ENCODE results near the gene PRCC.

Gene PRCC

DNA sequence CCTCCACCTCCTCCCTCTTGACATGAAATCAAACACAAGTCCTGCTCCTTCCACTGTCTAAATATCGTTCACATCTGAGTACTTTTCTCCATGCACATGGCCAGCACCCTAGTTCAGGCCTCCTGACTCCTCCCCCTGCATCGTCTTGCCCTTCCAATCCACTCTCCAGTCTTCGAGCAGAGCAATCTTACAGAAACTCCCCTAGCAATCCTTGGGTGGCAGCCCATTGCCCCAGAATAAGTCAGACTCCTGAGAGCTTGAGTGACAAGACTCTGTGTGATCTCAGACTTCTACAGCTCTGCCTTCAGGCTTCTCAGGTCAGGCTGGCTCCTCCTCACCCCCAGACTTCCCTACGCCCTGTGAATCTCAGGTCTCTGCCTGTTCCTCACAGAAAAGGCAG is 43.8 kb downstream of the PRCC start:
- Histone ChIP-seq H2AFZ (ENCODE audit: low read length) (no peak overlapping the region), H3K27ac (ENCODE audit: low read depth, low read length, poor library complexity, severe bottlenecking) (no peak overlapping the region), H4K20me1 (ENCODE audit: insufficient read depth, low read length) (no peaks in the 10 kb centered on the region), H3K36me3 (ENCODE audit: insufficient read depth, low read length) (no peaks in the 10 kb centered on the region), H3K4me1 (ENCODE audit: insufficient read depth, low read length, severe bottlenecking) (peaks cover 17% of the 10 kb centered on the region), H3K79me2 (ENCODE audit: insufficient read depth, low read length) (no peaks in the 10 kb centered on the region), H3K9me3 (ENCODE audit: low read length) (no peaks in the 10 kb centered on the region), H3K4me3 (ENCODE audit: low read depth, low read length, poor library complexity, severe bottlenecking) (no peak overlapping the region), H3K9me2 (ENCODE audit: low read depth, low read length) (no peaks in the 10 kb centered on the region), H3K9ac (ENCODE audit: low read length) (no peak overlapping the region), H3K4me2 (ENCODE audit: low read length) (no peak overlapping the region), H3F3A (ENCODE audit: insufficient read depth, low read length) (no peaks in the 10 kb centered on the region), H3K27me3 (ENCODE audit: insufficient read depth, low read length) (no peaks in the 10 kb centered on the region)
- TF ChIP-seq CTCF (IDR thresholded peaks at IDR 0.05; ENCODE audit: low read length) (no peak), EZH2 (IDR thresholded peaks at IDR 0.05; ENCODE audit: borderline replicate concordance, low read length) (no peak)

DNA sequence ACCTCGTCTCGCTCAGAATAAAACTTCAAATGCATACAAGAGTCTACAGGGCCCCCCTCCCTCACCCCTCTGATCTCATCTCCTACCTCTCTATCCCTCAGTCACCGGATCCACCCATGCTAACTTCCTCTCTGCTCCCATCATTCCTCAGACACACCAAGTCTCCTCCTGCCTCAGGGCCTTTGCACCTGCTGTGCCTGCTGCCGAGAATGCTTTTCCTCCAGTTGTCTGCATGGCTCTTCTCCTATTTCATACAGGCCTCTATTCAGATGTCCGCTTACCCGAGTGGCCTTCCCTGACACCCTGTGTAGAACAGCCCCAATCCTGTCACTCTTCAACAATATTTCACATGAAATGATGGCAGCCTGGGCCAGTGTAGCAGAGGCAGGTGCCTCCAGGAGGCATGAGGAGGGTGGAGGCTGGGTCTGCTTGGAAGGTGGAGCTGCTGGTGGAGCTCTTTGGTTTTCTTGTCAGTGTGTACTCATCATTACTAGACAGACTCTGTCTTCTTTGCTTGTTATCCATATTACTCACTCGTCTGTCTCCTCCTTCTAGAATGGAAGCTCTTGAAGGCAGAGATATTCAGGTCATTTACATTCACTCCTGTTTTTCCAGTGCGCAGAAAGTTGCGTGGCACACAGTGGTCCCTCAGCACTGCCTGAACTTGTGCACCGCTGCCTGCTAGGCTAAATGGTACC is 45.1 kb downstream of the PRCC start:
- TF ChIP-seq EZH2 (IDR thresholded peaks at IDR 0.05; ENCODE audit: borderline replicate concordance, low read length) = no peak
- TF ChIP-seq CTCF (IDR thresholded peaks at IDR 0.05; ENCODE audit: low read length) = no peak
- H4K20me1 ChIP-seq (ENCODE audit: insufficient read depth, low read length) = no peaks in the 10 kb centered on the region
- no peaks in the 10 kb centered on the region for H3F3A ChIP-seq (ENCODE audit: insufficient read depth, low read length)
- H3K36me3 ChIP-seq (ENCODE audit: insufficient read depth, low read length) = no peaks in the 10 kb centered on the region
- peaks cover 22% of the 10 kb centered on the region for H3K4me1 ChIP-seq (ENCODE audit: insufficient read depth, low read length, severe bottlenecking)
- H3K9ac ChIP-seq (ENCODE audit: low read length) = no peak overlapping the region
- no peak overlapping the region for H2AFZ ChIP-seq (ENCODE audit: low read length)
- no peak overlapping the region for H3K4me2 ChIP-seq (ENCODE audit: low read length)
- H3K27me3 ChIP-seq (ENCODE audit: insufficient read depth, low read length) = no peaks in the 10 kb centered on the region
- no peaks in the 10 kb centered on the region for H3K9me3 ChIP-seq (ENCODE audit: low read length)
- no peak overlapping the region for H3K4me3 ChIP-seq (ENCODE audit: low read depth, low read length, poor library complexity, severe bottlenecking)
- no peaks in the 10 kb centered on the region for H3K9me2 ChIP-seq (ENCODE audit: low read depth, low read length)
- H3K27ac ChIP-seq (ENCODE audit: low read depth, low read length, poor library complexity, severe bottlenecking) = no peak overlapping the region
- no peaks in the 10 kb centered on the region for H3K79me2 ChIP-seq (ENCODE audit: insufficient read depth, low read length)

DNA sequence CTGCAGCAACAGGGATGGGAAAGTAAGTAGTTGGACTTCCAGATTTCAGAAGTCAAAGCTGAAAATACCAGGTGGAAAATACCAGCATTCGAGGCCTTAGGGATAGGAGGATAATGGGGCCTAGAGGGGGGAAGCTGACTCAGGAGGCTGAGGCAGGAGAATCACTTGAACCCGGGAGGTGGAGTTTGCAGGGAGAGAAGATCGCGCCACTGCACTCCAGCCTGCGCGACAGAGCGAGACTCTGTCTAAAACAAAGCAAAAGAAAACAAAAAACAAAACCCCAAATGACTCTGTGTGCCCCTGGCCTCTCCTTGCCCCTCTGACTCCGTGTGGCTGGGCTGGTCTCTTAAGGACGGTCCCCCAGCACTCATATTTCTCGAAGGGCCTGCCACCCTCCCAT is 46.0 kb downstream of the PRCC start:
- Histone ChIP-seq H3F3A (ENCODE audit: insufficient read depth, low read length) (no peaks in the 10 kb centered on the region), H3K4me3 (ENCODE audit: low read depth, low read length, poor library complexity, severe bottlenecking) (peak overlapping the region; percentile 53), H4K20me1 (ENCODE audit: insufficient read depth, low read length) (no peaks in the 10 kb centered on the region), H3K4me2 (ENCODE audit: low read length) (peak overlapping the region; percentile 64), H3K4me1 (ENCODE audit: insufficient read depth, low read length, severe bottlenecking) (peaks cover 22% of the 10 kb centered on the region), H3K9me2 (ENCODE audit: low read depth, low read length) (no peaks in the 10 kb centered on the region), H3K27ac (ENCODE audit: low read depth, low read length, poor library complexity, severe bottlenecking) (no peak overlapping the region), H3K9ac (ENCODE audit: low read length) (peak overlapping the region; percentile 30; the same call in 1 of the 2 replicates), H3K9me3 (ENCODE audit: low read length) (no peaks in the 10 kb centered on the region), H3K36me3 (ENCODE audit: insufficient read depth, low read length) (no peaks in the 10 kb centered on the region), H3K27me3 (ENCODE audit: insufficient read depth, low read length) (no peaks in the 10 kb centered on the region), H3K79me2 (ENCODE audit: insufficient read depth, low read length) (no peaks in the 10 kb centered on the region), H2AFZ (ENCODE audit: low read length) (no peak overlapping the region)
- no peak for TF ChIP-seq EZH2 (IDR thresholded peaks at IDR 0.05; ENCODE audit: borderline replicate concordance, low read length)
